CD4-positive, alpha-beta T cell (primary cell): Measurements from ENCODE around the gene RCAN3. TPM values are rescaled to one million over a fixed set of nuclear protein-coding genes. Genes with fewer than 3 reads are reported as not detected.
A peak's percentile ranks its signal among the peaks of the same experiment; 100 is the strongest.
"Not testable (repeated sequence)": the region's sequence is repeated elsewhere in the genome, so short reads cannot be mapped to it uniquely, and the experiment has no call there.

ENCODE experiments used
- ATAC-seq: fragments of 200-7000 bp; cut with Tn5 transposase; one replicate; pipeline ENCODE4 v1.10.0; 2022; ENCODE audit warnings: mild to moderate bottlenecking; ENCODE audit not compliant: poor library complexity
- CTCF ChIA-PET: fragments of 350-600 bp; sonication (Branson Sonifier 250); formaldehyde crosslinking; loops from one replicate; lab custom pipeline; 2021; ENCODE audit warnings: antibody characterized with exemption, inconsistent platforms; lab: Charles Lee
- POLR2A ChIA-PET: fragments of 350-600 bp; sonication (Branson Sonifier 250); formaldehyde crosslinking; loops from one replicate; lab custom pipeline; 2021; ENCODE audit warnings: antibody characterized with exemption, inconsistent platforms; lab: Charles Lee
- DNase-seq, 14 experiments: peaks; one replicate each; pipeline ENCODE4 v3.0.0-alpha.2; 2013 to 2020; ENCODE audit warnings: mixed read lengths in 2 of 14
- H3K27ac ChIP-seq, 2 donors: one replicate each; pipeline versions ENCODE4 v1.5.1 to v1.7.0; 2013; ENCODE audit warnings: low read length in 2 of 2, low read depth in 1 of 2, mild to moderate bottlenecking in 1 of 2
- H3K27me3 ChIP-seq, 2 experiments: 1 replicate in 1 of 2; 2 replicates in 1 of 2; pipeline versions ENCODE4 v1.6.1 to v1.7.0; 2013; ENCODE audit warnings: low read length in 2 of 2, control low read depth in 1 of 2, mild to moderate bottlenecking in 1 of 2, moderate library complexity in 1 of 2; ENCODE audit not compliant: insufficient read depth in 2 of 2, control insufficient read depth in 1 of 2
- H3K36me3 ChIP-seq: one replicate; pipeline ENCODE4 v1.6.1; 2013; ENCODE audit warnings: low read length, control low read depth; ENCODE audit not compliant: insufficient read depth
- H3K4me1 ChIP-seq: one replicate; pipeline ENCODE4 v1.6.1; 2013; ENCODE audit warnings: low read length, control low read depth; ENCODE audit not compliant: insufficient read depth
- H3K4me3 ChIP-seq: one replicate; pipeline ENCODE4 v1.5.1; 2013; ENCODE audit warnings: mild to moderate bottlenecking, low read length, moderate library complexity
- H3K9me3 ChIP-seq, 2 experiments: 1 replicate in 1 of 2; 2 replicates in 1 of 2; pipeline versions ENCODE4 v1.6.1 to v1.7.0; 2013; ENCODE audit warnings: low read length in 2 of 2, mild to moderate bottlenecking in 2 of 2, control low read depth in 1 of 2, moderate library complexity in 1 of 2; ENCODE audit not compliant: control insufficient read depth in 1 of 2, insufficient read depth in 1 of 2
- H3K27ac Mint-ChIP-seq: one replicate; pipeline ENCODE4 v1.8.0; 2020; ENCODE audit warnings: mixed read lengths
- H3K27me3 Mint-ChIP-seq: one replicate; pipeline ENCODE4 v1.8.0; 2021; ENCODE audit warnings: mixed read lengths
- H3K36me3 Mint-ChIP-seq: one replicate; pipeline ENCODE4 v1.8.0; 2021; ENCODE audit warnings: low read depth, mixed read lengths
- H3K4me1 Mint-ChIP-seq: one replicate; pipeline ENCODE4 v1.8.0; 2021; ENCODE audit warnings: low read depth, mixed read lengths
- H3K4me3 Mint-ChIP-seq: one replicate; pipeline ENCODE4 v1.8.0; 2020; ENCODE audit warnings: mild to moderate bottlenecking, mixed read lengths
- H3K9me3 Mint-ChIP-seq: one replicate; pipeline ENCODE4 v1.8.0; 2020; ENCODE audit warnings: mixed read lengths
- intact Hi-C, 2 experiments: fragments of 100-400 bp; cut with DNase I in 1 of 2; cut with micrococcal nuclease in 1 of 2; formaldehyde crosslinking; loops; one replicate each; pipeline versions ENCODE4 v1.15.1 to v1.9.0; 2023 to 2025; cut with DNase I, micrococcal nuclease
- total RNA-seq, 174 experiments: library from RNA in 2 of 174; stranded (reverse) in 2 of 174; gene quantifications; one replicate each; pipeline ENCODE4 v1.2.3 and lab custom pipeline; 2021 to 2026
- TF ChIP-seq, protein P1 (sequence below): fragments of 200-600 bp; IDR thresholded peaks from one replicate; pipeline ENCODE4 v1.8.0; 2022; ENCODE audit warnings: antibody characterized with exemption, mild to moderate bottlenecking

RCAN3 gene
- total RNA-seq, 2 experiments from 2014 or later = 185 to 191 TPM

GRCh38 chr1:24517898-24518297 lies 15.3 kb downstream of the RCAN3 start:
- H3K9me3 Mint-ChIP-seq = no peaks in the 10 kb centered on the region
- Histone ChIP-seq H3K36me3 (peaks cover 78% of the 10 kb centered on the region), H3K9me3 (no peaks in the 10 kb centered on the region), H3K27me3 (no peaks in the 10 kb centered on the region), H3K4me3 (no peak overlapping the region), H3K4me1 (peaks cover 59% of the 10 kb centered on the region), H3K27ac (no peak overlapping the region)
- DNase-seq = no peak
- ChIA-PET POLR2A (interaction anchor here (0.9 to 5.6 kb wide), 4 partner anchors 13 to 46 kb away, joined by 3 to 42 read pairs (median 7); partner anchors contain the start of gene RCAN3), CTCF (interaction anchor here (1.0 to 1.4 kb wide), 4 partner anchors 9 to 103 kb away, joined by 4 read pairs; partner anchors contain the start of gene NIPAL3)
- H3K36me3 Mint-ChIP-seq = peaks cover 91% of the 10 kb centered on the region
- peaks cover 78% of the 10 kb centered on the region for H3K4me1 Mint-ChIP-seq
- peak overlapping the region; percentile 62 for H3K27ac Mint-ChIP-seq
- H3K4me3 Mint-ChIP-seq = no peak overlapping the region
- TF ChIP-seq, protein P1, sequence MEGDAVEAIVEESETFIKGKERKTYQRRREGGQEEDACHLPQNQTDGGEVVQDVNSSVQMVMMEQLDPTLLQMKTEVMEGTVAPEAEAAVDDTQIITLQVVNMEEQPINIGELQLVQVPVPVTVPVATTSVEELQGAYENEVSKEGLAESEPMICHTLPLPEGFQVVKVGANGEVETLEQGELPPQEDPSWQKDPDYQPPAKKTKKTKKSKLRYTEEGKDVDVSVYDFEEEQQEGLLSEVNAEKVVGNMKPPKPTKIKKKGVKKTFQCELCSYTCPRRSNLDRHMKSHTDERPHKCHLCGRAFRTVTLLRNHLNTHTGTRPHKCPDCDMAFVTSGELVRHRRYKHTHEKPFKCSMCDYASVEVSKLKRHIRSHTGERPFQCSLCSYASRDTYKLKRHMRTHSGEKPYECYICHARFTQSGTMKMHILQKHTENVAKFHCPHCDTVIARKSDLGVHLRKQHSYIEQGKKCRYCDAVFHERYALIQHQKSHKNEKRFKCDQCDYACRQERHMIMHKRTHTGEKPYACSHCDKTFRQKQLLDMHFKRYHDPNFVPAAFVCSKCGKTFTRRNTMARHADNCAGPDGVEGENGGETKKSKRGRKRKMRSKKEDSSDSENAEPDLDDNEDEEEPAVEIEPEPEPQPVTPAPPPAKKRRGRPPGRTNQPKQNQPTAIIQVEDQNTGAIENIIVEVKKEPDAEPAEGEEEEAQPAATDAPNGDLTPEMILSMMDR = no peak
- intact Hi-C loops = no loop called here
- no peak for ATAC-seq
- H3K27me3 Mint-ChIP-seq = no peaks in the 10 kb centered on the region

GRCh38 chr1:24520282-24520681 lies 17.6 kb downstream of the RCAN3 start:
- Mint-ChIP-seq H3K27ac (peak overlapping the region; percentile 52), H3K36me3 (peaks cover 94% of the 10 kb centered on the region), H3K4me1 (peaks cover 70% of the 10 kb centered on the region)
- ATAC-seq, H3K4me3 Mint-ChIP-seq, H3K9me3 Mint-ChIP-seq, H3K27ac ChIP-seq, intact Hi-C loops, H3K4me3 ChIP-seq, H3K27me3 ChIP-seq, DNase-seq, H3K9me3 ChIP-seq, H3K27me3 Mint-ChIP-seq: not testable (repeated sequence)
- CTCF ChIA-PET = interaction anchor here (1.6 kb wide), 1 partner anchor 67 kb away, joined by 3 read pairs; no protein-coding TSS in a partner anchor
- Histone ChIP-seq H3K4me1 (peaks cover 58% of the 10 kb centered on the region), H3K36me3 (peaks cover 80% of the 10 kb centered on the region)
- POLR2A ChIA-PET = interaction anchor here (1.2 to 5.6 kb wide), 2 partner anchors 18 to 34 kb away, joined by 3 to 42 read pairs; partner anchors contain the start of gene RCAN3

- peaks cover 75% of the 10 kb centered on the region for H3K4me1 Mint-ChIP-seq
- no peak for DNase-seq
- no peaks in the 10 kb centered on the region for H3K27me3 ChIP-seq
- H3K36me3 Mint-ChIP-seq = peaks cover 79% of the 10 kb centered on the region
- H3K4me1 ChIP-seq = peaks cover 54% of the 10 kb centered on the region
- CTCF ChIA-PET = interaction anchor here (1.2 to 2.7 kb wide), 7 partner anchors 11 to 327 kb away, joined by 3 to 21 read pairs (median 7); partner anchors contain the start of gene NIPAL3
- no peaks in the 10 kb centered on the region for H3K9me3 ChIP-seq
- H3K9me3 Mint-ChIP-seq = no peaks in the 10 kb centered on the region
- H3K36me3 ChIP-seq = peaks cover 68% of the 10 kb centered on the region
- no peak overlapping the region for H3K4me3 Mint-ChIP-seq
- no peak overlapping the region for H3K27ac ChIP-seq
- POLR2A ChIA-PET = interaction anchor here (0.7 to 4.9 kb wide), 6 partner anchors 10 to 116 kb away, joined by 3 to 42 read pairs (median 19); partner anchors contain the start of genes NIPAL3 and RCAN3
- peak overlapping the region; percentile 76 for H3K27ac Mint-ChIP-seq
- no peak overlapping the region for H3K4me3 ChIP-seq
- intact Hi-C loops = loop anchor here (2.0 to 5.0 kb wide), 2 partner anchors 108 to 111 kb away; partner anchors contain the start of gene NIPAL3 (in 2 of the 2)
- TF ChIP-seq, protein P1 = no peak
- no peaks in the 10 kb centered on the region for H3K27me3 Mint-ChIP-seq
- no peak for ATAC-seq
These were observed 23.0 kb downstream of the RCAN3 start for GRCh38 chr1:24525606-24526005.
